Heart left ventricle (tissue), 13 donors: ENCODE measurements around the gene CCDC71L.

Source experiments
- CTCF ChIP-seq, 12 donors: fragments of 200-600 bp; sonication (generic) in 4 of 12; IDR thresholded peaks; one replicate each; pipeline versions ENCODE4 v1.5.0 to v1.8.0; 2018 to 2022; ENCODE audit warnings: antibody characterized with exemption in 12 of 12, mild to moderate bottlenecking in 5 of 12
- POLR2A ChIP-seq, 2 donors: fragments of 450-650 bp; IDR thresholded peaks; one replicate each; pipeline ENCODE4 v1.6.1; 2017; ENCODE audit warnings: antibody characterized with exemption in 2 of 2, mild to moderate bottlenecking in 2 of 2, moderate library complexity in 2 of 2
- donor health status: ischemic (EF 13 %, LVEDD 7.1; RV severe dilation, severe dysfunction).
- donor health status: DM: no; HTN: yes; CAD: no.
- donor health status: DM: no; HTN: no; CAD: no.
- donor health status: ischemic (EF 25% LVEDD 6.9; RV normal size, moderate dysfunction).
- donor health status: ischemic (EF 25% LVEDD 5.7; RV mildly dilated, moderate dysfunction).
- donor health status: ischemic (EF 35%, LVEDD 5.7; RV mildly dilated, moderate dysfunction).
- donor health status: nonischemic (EF 11% LVEDD 7.7; RV severe dilation, severe dysfunction).
- donor health status: DM: yes; HTN: yes; CAD: no.
- donor health status: PGD.
- donor health status: ischemic (EF 29% LVEDD 5.4; RV normal size, mild dysfunction).
- donor health status: nonischemic (EF 23%, LVEDD 6.1; RV moderate dilation, normal function).

GRCh38 chr7:106652909-106653308 is 8.0 kb downstream of the CCDC71L start:
- TF ChIP-seq CTCF (IDR thresholded peaks at IDR 0.05) (no peak), POLR2A (IDR thresholded peaks at IDR 0.05) (no peak)
